Measurements from ENCODE around the gene MKRN2OS.
"Not testable (repeated sequence)": the region's sequence is repeated elsewhere in the genome, so short reads cannot be mapped to it uniquely, and the experiment has no call there.

Gene MKRN2OS

DNA sequence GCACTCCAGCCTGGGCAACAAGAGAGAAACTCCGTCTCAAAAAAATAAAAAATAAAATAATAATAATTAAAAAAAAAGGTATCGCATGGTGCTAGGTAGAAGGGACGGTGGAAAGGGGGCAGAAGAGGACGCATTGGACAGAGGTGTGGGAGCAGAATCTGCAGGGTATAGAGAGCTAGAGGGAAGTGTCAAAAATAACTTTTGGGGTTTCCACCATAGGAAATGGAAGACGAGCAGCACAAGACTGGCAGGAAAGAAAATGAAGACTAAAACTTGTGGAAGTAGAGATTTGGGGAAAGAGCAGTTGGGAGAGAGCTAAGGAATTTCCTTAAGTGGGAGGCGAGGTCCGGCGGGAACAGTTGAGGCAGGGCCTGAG, 11.0 kb upstream of the MKRN2OS start:
- peaks cover 9% of the 10 kb centered on the region; the same call in 1 of the 2 replicates for H4K20me1 ChIP-seq (ENCODE audit: insufficient read depth)
- TF ChIP-seq CTCF (conservative IDR thresholded peaks at IDR 0.05; ENCODE audit: low read depth, low read length), result no peak
- H3K79me2 ChIP-seq (ENCODE audit: insufficient read depth, low read depth), result peaks cover 42% of the 10 kb centered on the region
- H2AFZ ChIP-seq (ENCODE audit: low read depth), result peak overlapping the region; percentile 97
- H3K4me1 ChIP-seq (ENCODE audit: low read depth, poor library complexity, severe bottlenecking), result peaks cover 32% of the 10 kb centered on the region
- H3K4me3 ChIP-seq (IDR thresholded peaks at IDR 0.05; ENCODE audit: insufficient read depth, low read depth, low read length), result no peak overlapping the region
- H3K27ac ChIP-seq, result peak overlapping the region; percentile 33; the same call in 1 of the 2 replicates
- peak overlapping the region; percentile 69; the same call in 1 of the 2 replicates for H3K9ac ChIP-seq
- H3K4me2 ChIP-seq, result peak overlapping the region; percentile 61
- no peaks in the 10 kb centered on the region for H3K36me3 ChIP-seq (ENCODE audit: insufficient read depth)
- H3K27me3 ChIP-seq (ENCODE audit: insufficient read depth, low read depth), result no peaks in the 10 kb centered on the region

DNA sequence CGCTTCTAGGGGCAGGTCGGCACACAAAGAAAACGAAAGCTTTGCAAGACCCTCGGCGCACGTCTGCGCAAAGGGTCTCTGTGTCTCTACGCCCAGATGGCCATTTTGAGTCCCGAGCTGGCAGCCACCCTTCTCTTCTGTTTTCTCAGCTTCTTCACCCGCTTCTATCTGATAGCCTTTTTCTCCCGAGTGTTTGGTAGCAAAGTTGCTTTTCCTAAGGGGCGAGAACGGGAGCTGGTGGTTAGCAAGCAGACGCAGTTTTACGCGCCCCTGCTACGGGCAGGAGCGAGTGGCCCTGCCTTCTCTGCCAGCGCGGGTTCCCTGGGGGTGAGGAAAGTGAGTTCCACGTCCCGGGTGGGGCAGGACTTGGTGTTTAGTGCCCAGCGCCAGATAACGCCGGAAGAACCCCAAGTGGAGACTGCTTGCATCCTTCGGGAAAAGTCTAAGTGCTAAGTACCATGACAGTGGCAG, 8.7 kb upstream of the MKRN2OS start:
- Histone ChIP-seq H3K27ac (no peak overlapping the region), H3K79me2 (ENCODE audit: insufficient read depth, low read depth) (peaks cover 18% of the 10 kb centered on the region), H2AFZ (ENCODE audit: low read depth) (no peak overlapping the region), H3K4me2 (no peak overlapping the region), H3K36me3 (ENCODE audit: insufficient read depth) (no peaks in the 10 kb centered on the region), H3K27me3 (ENCODE audit: insufficient read depth, low read depth) (no peaks in the 10 kb centered on the region), H3K4me1 (ENCODE audit: low read depth, poor library complexity, severe bottlenecking) (peaks cover 13% of the 10 kb centered on the region), H3K4me3 (IDR thresholded peaks at IDR 0.05; ENCODE audit: insufficient read depth, low read depth, low read length) (no peak overlapping the region), H3K9ac (no peak overlapping the region), H4K20me1 (ENCODE audit: insufficient read depth) (no peaks in the 10 kb centered on the region; the same call in 1 of the 2 replicates)
- no peak for TF ChIP-seq CTCF (conservative IDR thresholded peaks at IDR 0.05; ENCODE audit: low read depth, low read length)

DNA sequence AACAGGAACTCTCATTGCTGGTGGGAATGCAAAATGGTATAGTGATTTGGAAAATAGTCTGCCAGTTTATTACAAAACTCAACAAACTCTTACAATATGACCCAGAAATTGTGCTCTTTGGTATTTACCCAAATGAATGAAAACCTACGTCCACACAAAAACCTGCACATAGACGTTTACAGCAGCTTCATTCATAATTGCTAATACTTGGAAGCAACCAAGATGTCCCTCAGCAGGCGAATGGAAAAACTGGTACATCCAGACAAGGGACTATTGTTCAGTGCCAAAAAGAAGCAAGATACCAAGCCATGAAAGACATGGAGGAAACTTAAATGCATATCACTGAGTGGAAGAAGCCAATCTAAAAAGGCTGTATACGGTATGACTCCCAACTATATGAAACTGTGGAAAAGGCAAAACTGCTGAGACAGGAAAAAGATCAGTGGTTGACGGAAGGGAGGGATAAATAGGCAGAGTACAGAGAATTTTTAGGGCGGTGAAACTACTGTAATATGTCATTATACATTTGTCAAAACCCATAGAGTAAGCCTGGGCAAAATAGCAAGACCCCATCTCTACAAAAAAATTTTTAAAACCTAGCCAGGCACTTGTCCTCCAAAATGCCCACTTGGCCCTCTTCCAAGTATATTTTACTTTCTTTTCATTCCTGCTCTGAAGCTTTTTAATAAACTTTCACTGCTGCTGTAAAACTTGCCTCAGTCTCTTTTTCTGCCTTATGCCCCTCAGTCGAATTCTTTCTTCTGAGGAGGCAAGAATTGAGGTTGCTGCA, 4.9 kb upstream of the MKRN2OS start:
- H2AFZ ChIP-seq (ENCODE audit: low read depth), result no peak overlapping the region
- H3K36me3 ChIP-seq (ENCODE audit: insufficient read depth), result no peaks in the 10 kb centered on the region
- H3K4me3 ChIP-seq (IDR thresholded peaks at IDR 0.05; ENCODE audit: insufficient read depth, low read depth, low read length), result no peak overlapping the region
- H3K27me3 ChIP-seq (ENCODE audit: insufficient read depth, low read depth), result no peaks in the 10 kb centered on the region
- H3K79me2 ChIP-seq (ENCODE audit: insufficient read depth, low read depth), result no peaks in the 10 kb centered on the region
- H4K20me1 ChIP-seq (ENCODE audit: insufficient read depth), result no peaks in the 10 kb centered on the region
- H3K9ac ChIP-seq, result no peak overlapping the region
- no peak overlapping the region for H3K4me2 ChIP-seq
- H3K27ac ChIP-seq, result no peak overlapping the region
- no peak for TF ChIP-seq CTCF (conservative IDR thresholded peaks at IDR 0.05; ENCODE audit: low read depth, low read length)
- H3K4me1 ChIP-seq (ENCODE audit: low read depth, poor library complexity, severe bottlenecking), result no peaks in the 10 kb centered on the region

DNA sequence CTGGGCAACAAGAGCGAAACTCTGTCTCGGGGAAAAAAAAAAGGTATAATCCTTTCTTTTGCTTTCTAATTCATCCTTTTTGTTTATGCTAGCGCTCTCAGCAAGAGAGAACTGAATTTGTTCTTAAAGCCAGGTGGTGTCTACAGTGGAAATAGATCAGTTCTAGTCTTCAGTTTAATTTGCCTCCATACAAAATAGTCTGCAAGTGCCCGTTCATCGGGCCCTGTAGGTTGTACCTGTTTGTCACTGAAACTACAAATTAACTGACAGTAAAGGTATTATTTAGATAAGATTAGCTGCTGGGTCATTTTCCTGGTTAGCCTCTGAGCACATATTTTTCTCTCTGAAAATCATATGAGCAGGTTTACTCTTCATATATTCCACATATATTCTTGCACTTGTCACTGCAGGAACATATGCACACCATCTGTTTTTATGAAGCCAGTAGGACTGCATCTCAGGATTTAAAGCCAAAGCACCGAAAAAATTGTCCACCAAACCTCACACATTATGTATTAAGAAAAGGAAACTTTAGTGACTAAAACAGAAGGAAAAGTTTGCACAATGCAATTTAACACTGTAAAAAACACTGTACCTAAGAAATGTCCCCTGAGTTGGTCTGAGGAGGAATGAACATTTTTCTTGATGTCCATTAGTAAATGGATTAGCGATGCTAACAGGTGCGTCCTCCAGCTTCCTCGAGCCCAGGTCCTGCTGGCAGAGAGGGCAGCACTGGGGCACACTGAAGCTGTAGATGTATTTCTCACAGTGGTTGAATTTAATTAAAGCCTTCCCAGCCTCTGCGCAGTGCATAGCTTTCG, 437 bp downstream of the MKRN2OS start:
- H2AFZ ChIP-seq (ENCODE audit: low read depth), result no peak overlapping the region
- H3K27ac ChIP-seq, result no peak overlapping the region
- no peak overlapping the region for H3K4me3 ChIP-seq (IDR thresholded peaks at IDR 0.05; ENCODE audit: insufficient read depth, low read depth, low read length)
- TF ChIP-seq CTCF (conservative IDR thresholded peaks at IDR 0.05; ENCODE audit: low read depth, low read length), result no peak
- no peaks in the 10 kb centered on the region for H3K4me1 ChIP-seq (ENCODE audit: low read depth, poor library complexity, severe bottlenecking)
- H3K36me3 ChIP-seq (ENCODE audit: insufficient read depth), result no peaks in the 10 kb centered on the region
- H4K20me1 ChIP-seq (ENCODE audit: insufficient read depth), result no peaks in the 10 kb centered on the region
- no peak overlapping the region for H3K4me2 ChIP-seq
- H3K9ac ChIP-seq, result no peak overlapping the region
- H3K27me3 ChIP-seq (ENCODE audit: insufficient read depth, low read depth), result no peaks in the 10 kb centered on the region
- H3K79me2 ChIP-seq (ENCODE audit: insufficient read depth, low read depth), result no peaks in the 10 kb centered on the region

GRCh38 chr3:12543497-12543896, 1.8 kb downstream of the MKRN2OS start:
- not testable (repeated sequence) for H3K79me2 ChIP-seq (ENCODE audit: insufficient read depth, low read depth); H3K9ac ChIP-seq; H2AFZ ChIP-seq (ENCODE audit: low read depth); H3K27me3 ChIP-seq (ENCODE audit: insufficient read depth, low read depth); H3K27ac ChIP-seq; H4K20me1 ChIP-seq (ENCODE audit: insufficient read depth); H3K4me3 ChIP-seq (IDR thresholded peaks at IDR 0.05; ENCODE audit: insufficient read depth, low read depth, low read length); H3K36me3 ChIP-seq (ENCODE audit: insufficient read depth); H3K4me1 ChIP-seq (ENCODE audit: low read depth, poor library complexity, severe bottlenecking); H3K4me2 ChIP-seq
